Fibroblast of skin of scalp (primary cell): ENCODE results near the gene ST14. TPM values are rescaled to one million over a fixed set of nuclear protein-coding genes. Genes with fewer than 3 reads are reported as not detected.

Source experiments
- DNase-seq: peaks from one replicate; pipeline ENCODE4 v3.0.0-alpha.2; 2013
- polyA plus RNA-seq, 2 experiments: library from polyadenylated mRNA; unstranded; fragments of 120-200 nt; gene quantifications; one replicate each; pipeline ENCODE4 v1.2.1, GENCODE V29; 2013; ENCODE audit not compliant: insufficient read length in 2 of 2

Gene ST14
- not detected for polyA plus RNA-seq (2013, experiment 1 of 2; ENCODE audit: insufficient read length)
- 0.20 TPM for polyA plus RNA-seq (2013, experiment 2 of 2; ENCODE audit: insufficient read length)

DNA sequence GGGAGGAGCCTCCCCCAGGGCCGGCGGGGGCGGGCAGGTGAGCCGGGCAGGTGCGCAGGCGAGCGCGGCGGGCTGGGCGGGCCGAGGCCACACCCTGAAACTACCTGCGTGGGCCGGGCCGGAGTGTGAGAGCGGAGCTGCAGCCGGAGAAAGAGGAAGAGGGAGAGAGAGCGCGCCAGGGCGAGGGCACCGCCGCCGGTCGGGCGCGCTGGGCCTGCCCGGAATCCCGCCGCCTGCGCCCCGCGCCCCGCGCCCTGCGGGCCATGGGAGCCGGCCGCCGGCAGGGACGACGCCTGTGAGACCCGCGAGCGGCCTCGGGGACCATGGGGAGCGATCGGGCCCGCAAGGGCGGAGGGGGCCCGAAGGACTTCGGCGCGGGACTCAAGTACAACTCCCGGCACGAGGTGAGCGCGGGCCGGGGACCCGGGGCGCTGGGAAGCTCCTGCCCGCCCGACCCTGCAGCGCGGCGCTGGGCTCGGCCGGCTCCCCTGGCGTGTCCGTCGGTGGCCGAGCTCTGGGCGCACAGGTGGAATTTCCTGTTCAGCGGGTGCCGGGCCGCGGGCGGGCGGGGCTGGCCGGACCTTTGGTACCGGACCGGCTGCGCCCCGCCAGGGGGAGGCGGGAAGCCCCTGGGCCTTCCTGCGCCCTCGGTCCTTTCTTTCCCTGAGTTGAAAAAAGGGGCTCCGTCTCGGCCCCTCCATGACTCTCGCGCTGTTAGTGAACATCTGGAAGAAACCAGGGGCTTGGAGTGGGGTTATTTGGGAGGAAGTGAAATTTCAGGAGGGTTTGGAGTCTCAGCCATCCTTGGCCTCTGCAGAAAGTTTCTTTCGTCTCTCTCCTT, at the start of gene ST14:
Gene ST14 (plus strand): TSS at position 126 of the 841 bp plus-strand sequence. CDS start 198 bp downstream, at position 324.
- no peak for DNase-seq

DNA sequence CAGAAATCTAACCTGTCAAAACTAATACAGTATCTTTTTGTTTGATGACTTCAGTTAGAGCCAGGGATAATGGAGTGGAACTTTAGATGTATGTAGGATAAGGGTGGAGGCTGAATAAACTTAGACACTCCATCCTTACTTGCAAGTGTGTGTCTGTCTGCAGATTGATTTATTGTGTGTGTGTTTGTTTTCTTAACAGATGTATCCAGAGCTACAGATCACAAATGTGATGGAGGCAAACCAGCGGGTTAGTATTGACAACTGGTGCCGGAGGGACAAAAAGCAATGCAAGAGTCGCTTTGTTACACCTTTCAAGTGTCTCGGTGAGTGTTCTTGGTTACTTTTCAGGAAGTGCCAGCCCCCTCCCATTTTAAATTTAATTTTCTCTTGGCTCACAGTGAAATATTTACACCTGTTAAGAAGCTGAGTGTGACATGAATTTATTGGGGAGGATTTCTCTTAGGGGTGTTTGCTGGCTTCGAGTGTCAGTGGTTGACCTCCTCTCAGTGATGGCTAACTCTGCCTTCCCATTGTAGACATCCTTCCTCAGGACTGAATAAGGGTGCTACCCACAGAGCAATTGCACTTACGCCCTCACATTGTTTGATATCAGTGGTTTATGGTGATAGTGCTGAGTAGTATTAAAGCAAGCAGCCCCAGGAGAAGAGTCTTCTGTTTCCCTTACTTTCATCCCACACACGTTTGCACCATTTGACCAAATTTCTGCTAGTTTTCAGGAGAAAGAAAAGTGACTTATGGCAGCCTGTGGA, 49.1 kb upstream of the ST14 start:
- DNase-seq: no peak

DNA sequence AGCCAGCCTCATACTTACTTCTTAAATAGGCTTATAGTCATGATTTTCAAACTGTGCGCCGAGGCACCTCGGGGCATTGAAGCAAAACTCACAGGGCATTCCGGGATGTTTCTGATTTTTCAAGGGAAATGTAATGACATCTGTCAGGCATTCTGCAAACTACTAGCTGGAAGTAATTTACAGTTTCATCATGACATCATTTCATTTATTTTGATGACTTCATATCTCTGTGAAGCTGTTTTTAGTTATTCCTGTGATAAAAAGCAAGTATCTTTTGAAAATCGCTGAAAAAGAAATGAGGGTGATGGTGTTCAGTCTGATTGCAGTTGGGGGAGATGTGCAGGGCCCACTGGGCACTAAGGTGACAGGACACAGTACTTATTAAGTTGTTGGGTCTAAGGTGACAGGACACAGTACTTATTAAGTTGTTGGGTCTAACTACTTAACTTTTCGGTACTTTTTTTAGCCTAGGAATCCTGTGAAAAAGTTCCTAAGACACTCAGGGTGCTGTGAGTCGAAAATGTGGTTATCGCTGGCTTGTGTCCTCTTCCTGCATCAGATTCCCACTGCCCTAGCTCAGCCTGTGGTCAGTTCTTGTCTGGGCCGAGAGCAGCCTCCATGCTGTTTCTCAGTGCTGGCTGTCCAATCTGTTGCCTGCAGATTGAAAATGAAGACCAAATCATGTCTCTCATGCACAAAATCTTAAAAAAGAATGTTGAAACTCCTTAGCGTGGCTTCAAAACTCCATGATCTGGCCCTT, 47.3 kb upstream of the ST14 start:
- peak; percentile 20 for DNase-seq

DNA sequence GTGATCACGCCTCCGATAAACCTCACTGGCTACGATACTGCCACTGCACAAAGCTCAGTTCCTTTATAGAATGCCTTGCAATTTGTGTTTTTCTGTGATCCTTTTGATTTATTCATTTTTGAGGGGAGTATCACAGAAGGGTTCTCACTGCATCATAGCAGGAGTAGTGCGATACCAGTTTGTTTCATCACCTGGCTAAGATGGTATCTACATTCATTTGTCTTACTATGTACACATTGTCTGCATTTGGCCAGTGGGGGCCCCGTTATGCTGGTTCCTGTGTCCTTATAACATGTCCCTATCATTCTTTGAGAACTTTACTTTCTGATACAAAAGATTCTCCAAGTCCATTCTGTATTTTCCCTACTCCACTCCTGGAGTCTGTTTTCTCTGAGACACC, 45.3 kb upstream of the ST14 start:
- DNase-seq: no peak

DNA sequence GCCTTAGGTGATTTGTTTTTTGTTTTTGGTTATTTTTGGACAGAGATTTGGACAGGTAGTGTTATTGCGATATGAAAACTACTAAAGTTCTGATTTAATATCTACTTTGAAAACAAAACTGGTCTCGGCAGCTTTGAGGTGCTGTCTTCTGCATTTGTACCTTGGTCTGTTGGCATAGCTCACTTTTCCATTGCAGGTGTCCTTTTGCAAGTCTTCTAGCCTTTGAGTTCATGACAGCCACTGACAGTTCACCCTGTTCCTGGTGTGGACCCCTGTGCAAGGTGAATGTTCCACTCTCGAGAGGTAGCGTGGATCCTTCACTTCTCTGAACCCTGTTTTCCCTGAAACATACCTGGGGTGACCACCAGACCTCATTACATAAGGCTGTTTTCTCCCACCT, 44.9 kb upstream of the ST14 start:
- no peak for DNase-seq

DNA sequence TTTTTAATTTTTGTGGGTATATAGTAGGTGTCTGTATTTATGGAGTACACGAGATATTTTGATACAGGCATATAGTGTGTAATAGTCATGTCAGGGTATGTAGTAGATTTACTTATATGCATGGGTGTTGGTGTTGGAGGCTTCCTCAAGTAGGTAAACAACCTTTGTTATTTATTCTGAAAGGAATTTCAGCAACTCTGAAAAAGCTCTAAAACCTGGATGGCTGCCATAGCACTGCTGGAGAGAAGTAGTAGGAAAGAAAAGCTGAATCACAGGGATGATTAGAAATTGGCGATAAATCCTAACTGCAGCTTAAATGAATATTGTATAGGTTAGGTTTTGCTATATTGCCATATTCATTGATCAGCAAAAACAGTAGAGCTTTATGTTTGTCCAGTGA, 44.4 kb upstream of the ST14 start:
- DNase-seq: peak; percentile 59

DNA sequence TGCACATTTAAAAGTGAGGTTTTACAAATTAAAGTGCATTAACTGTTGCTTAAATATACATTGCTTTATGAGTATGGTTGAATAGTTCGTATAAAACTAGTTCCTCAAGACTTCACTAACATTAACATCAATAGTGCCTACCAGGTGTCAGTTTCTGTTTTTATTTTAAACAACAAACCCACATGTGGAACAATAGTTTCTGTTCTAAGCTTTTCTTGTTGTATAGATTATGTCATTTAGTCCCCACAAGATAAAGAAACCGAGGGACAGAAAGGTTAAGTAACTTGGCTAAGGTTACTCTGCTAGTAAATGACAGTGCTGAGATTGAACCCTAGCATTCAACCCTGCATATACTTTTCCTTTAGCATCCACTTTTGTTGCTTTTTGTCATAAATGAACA, 41.4 kb upstream of the ST14 start:
- no peak for DNase-seq

DNA sequence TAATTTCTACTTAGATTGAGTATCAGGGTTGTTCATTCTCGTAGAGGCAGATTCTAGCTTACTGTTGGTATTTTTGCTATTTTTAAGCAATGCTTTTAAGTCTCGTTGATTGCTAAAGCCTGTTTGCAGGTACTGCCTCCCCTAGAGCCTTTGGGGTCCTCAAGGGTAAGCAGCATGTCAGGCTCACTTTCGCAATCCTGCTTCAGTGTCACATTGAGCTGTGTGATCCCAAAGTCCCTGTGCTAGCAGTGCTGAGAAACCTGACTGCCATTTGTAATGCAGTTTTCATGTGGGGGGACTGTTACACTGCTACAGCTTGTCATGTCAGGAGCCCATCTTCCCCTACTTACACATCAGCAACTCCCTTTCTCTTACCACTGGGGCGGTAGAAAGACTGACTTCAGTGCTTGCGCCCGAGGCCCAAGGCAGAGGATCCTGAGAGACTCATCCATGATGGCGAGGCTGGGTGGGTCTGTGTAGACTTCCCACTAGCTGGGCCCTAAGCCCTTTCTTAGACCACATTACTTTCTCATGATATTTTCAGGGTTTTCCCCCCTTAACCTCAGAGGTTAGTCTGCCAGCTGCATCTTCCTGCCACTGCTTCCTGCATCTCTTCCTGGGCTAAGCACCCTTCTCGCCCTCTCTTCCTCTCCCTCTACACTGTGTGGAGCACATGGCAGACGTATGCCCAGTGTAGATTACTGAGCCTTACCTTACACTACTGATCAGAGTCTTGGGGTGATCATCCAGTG, 40.8 kb upstream of the ST14 start:
- DNase-seq: no peak

DNA sequence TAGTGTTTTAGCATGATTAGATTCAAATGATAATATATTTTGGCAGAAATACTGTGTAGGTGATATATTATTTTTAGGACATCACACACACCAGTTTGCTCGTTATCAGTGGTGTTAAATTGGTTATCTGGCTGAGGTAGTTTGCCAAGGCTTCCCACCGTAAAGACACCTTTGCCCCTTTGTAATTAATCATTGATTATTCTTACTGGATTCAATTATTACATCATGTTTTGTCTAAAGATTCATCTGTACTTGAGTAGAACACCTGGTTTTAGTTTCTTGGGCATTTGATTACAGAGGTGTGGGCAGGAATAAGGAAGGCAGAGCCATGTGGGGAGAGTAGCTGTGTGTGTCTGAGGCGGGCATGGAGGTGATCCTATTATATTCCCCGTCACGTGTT, 39.5 kb upstream of the ST14 start:
- no peak for DNase-seq

DNA sequence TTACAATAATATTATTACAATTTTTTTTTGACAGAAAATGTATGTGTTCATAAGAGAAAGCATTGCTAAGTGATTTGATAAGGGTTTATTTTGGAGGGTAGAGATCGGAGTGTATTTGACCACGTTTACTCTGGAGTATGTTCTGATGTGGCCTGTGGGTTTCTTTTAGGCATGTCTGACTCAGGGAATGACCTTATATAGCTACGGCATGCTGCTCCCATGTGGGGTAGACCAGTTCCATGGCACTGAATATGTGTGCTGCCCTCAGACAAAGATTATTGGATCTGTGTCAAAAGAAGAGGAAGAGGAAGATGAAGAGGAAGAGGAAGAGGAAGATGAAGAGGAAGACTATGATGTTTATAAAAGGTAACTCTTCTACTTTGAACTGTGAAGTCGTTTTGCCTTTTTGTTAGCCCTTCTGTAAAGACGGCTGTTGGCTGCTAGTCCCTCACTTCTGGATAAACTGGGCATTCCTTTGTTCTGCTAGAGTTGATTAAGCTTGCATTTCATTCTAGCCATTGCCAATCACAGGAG, 38.1 kb upstream of the ST14 start:
- DNase-seq: peak; percentile 89

DNA sequence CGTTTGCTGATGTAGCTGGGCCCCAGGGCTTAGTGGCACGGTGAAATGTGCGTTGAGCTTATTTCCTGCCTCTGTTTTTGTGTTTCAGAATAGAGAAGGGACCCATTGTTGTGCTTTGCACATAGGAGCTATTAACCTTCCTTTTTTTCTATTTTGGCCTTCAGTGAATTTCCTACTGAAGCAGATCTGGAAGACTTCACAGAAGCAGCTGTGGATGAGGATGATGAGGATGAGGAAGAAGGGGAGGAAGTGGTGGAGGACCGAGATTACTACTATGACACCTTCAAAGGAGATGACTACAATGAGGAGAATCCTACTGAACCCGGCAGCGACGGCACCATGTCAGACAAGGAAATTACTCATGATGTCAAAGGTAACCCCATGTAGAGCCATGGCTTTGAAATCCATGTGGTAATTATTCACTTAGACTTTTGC, 37.4 kb upstream of the ST14 start:
- DNase-seq: no peak

DNA sequence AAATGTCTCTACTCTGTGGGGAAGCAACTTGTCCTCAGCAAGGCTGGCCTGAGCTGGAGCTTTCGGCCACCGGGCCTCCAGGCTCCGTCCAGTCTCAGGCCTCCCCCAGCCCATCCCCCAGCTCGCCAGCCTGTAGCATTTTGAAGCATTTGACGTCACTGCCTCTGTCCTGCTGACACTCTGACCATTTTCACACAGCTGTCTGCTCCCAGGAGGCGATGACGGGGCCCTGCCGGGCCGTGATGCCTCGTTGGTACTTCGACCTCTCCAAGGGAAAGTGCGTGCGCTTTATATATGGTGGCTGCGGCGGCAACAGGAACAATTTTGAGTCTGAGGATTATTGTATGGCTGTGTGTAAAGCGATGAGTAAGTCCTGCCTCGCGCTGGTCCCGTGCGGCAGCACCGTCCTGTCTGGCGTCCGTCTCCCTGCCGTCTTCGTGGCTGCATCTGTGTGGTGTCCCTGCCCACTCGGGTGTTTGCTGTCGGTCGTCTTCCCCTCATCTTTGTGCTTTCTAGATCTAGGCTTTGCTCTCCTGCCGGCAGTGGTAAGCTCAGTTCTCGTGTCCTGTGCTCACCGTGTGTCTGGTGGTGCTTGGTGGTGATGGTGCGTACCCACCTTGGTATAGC, 36.1 kb upstream of the ST14 start:
- no peak for DNase-seq

DNA sequence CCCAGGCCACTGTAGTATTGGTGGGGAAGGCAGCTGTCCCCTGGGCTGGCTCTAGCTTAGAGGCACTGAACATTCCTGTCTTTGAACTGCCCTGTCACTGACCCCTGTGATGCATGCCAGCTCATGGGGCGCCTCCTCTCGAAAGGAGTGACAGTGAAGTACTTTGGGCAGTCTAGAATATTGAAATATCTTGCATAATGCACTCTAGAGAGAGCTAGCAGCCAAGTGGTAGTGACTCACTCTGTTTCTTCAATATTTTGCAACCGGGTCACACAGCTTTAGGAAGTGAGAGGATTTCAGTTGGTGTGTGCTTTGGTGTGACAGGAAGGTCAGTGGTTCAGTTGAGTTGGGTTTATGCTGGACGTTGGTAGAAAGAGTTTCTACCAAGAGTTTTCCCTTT, 35.5 kb upstream of the ST14 start:
- DNase-seq: peak; percentile 88

DNA sequence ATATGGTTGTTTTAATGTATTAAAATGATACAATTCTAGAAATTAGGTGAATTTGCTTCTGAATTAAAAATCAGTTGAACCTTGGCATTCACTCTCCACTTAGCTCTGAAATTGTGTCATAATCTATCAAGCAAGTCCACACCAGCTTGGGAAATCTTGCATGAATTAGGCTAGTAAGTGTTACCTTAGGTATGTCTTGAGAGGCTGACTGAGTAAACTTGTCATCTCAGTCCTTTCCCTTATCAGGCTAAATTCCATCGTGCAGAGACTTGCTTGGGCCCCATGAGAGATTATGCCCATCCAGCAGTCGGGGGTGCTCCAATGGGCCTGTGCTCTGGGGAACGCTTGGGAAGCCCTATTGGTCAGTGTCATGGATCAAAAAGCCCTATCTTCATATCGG, 33.9 kb upstream of the ST14 start:
- no peak for DNase-seq

DNA sequence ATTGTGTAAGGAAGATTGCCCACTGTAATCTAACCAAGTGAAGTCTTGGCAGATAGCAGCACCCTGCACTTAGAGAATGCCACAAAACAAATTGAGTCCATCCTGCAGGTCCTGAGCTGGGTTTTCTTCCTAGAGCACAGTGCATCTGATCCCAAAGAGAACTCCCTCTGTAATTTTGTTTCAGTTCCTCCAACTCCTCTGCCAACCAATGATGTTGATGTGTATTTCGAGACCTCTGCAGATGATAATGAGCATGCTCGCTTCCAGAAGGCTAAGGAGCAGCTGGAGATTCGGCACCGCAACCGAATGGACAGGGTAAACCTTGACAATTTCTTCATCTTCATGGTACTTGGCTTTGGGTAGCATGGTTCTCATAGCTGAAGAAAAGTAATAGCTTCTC, 33.1 kb upstream of the ST14 start:
- DNase-seq: no peak

DNA sequence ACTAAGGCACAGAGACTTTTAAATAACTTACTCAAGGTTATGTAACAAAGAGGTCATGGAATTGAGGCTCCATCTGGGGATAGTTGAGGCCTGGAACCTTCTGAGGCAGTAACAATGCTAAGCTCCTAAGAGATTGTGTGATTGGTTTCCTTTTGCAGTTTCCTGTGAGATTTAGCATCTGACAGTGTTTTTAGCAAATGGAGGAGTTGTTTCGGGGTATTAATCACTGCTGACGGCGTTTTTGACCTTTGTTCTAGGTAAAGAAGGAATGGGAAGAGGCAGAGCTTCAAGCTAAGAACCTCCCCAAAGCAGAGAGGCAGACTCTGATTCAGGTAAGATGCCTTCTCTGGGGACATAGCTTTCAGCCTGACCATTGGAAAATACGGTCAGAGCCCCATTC, 32.1 kb upstream of the ST14 start:
- no peak for DNase-seq

DNA sequence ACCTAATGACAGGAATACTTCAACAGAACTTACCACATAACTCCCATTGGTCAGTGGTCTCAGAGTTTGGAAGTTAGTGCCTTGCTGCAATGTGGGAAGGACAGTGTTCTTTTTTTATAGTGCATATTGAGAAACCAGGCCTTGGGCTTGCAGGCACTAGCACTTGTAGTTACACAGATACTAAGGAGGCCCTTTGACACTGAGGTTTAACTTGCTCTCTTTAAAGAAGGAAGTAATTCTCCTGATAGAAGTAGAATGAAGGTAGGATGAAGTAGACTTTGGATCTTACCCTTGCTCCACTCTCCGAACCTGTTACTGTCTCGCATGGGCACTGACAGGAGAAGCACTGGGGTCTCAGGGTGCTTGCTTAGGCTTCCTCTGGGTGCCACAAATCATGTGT, 31.0 kb upstream of the ST14 start:
- DNase-seq: no peak

DNA sequence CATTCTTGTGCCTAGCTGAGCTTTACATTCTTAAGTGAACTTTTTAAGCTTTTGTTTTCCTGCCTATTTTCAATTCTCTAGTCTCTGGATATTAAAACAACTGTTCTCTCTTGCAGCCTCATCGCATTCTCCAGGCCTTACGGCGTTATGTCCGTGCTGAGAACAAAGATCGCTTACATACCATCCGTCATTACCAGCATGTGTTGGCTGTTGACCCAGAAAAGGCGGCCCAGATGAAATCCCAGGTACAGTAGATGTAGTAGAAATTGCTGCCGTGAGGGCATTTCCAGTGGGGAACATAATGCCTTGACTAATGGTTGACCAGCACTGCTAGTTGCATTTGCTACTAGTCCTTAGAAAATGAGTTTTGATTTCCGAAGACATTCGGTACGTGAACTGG, 29.7 kb upstream of the ST14 start:
- no peak for DNase-seq

DNA sequence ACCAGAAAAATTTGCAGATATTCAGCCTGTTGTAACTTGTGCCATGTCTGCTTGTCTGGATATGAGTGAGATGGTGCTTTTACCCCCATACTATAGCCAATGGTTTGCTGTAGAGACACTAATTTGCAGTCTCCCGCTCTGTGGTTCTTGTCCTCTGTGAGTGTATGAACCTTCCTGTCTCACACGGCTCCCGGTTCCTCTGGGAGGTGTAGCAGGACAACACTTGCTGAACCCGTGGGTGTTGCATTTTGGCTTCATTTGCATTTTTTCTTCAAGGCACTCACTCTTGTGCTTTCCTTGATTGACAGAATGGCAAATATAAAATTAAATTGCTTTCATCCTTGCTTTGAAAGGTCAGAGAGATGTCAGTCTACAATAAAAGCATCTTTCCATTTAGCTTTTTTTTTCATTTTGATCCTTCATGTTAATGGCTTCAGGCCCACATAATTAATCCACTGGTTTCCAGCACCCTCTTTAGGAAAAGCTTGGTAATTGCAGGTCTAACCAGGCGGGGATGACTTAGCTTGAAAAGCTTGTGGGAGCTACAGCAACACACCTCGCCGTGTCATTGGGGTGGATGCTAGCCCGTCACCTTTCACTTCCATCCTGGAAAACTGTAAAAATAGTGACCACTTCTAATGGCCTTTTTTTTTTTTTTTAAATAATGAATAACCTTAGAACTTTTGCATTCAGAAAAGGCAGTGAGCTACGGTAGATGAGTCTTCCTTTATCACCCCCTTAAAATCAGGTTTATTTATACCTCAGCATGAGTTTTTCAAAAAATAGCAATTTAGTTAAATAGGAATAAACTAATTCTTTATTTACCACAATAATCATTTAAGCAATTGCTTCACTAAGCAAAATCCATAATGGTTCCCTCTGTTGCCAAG, 27.4 kb upstream of the ST14 start:
- peak; percentile 72 for DNase-seq

DNA sequence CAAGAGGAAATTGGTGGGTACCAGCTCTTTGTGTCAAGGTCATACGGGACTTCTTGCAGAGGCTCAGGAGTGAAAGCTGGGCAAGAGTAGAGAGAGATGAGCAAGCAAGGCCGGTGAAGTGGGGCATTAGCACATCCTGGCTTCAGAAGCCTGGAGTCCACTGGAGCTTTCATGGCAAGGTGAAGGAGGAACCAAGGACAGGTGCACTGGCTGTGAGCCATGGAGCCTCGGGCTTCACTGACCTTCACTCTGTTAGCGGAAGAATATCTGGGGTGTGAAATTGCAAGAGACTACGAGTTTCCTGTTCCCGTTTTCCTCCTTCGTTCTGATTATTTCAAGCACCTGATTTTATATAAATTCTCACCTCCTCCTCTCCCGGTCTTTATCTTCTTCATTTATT, 25.9 kb upstream of the ST14 start:
- DNase-seq: no peak
